ENCODE data around the gene HAPSTR1.
"Not testable (repeated sequence)": the region's sequence is repeated elsewhere in the genome, so short reads cannot be mapped to it uniquely, and the experiment has no call there.

The HAPSTR1 gene, protein sequence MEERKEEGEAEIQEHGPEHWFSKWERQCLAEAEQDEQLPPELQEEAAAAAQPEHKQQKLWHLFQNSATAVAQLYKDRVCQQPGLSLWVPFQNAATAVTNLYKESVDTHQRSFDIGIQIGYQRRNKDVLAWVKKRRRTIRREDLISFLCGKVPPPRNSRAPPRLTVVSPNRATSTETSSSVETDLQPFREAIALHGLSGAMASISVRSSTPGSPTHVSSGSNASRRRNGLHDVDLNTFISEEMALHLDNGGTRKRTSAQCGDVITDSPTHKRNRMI

DNA sequence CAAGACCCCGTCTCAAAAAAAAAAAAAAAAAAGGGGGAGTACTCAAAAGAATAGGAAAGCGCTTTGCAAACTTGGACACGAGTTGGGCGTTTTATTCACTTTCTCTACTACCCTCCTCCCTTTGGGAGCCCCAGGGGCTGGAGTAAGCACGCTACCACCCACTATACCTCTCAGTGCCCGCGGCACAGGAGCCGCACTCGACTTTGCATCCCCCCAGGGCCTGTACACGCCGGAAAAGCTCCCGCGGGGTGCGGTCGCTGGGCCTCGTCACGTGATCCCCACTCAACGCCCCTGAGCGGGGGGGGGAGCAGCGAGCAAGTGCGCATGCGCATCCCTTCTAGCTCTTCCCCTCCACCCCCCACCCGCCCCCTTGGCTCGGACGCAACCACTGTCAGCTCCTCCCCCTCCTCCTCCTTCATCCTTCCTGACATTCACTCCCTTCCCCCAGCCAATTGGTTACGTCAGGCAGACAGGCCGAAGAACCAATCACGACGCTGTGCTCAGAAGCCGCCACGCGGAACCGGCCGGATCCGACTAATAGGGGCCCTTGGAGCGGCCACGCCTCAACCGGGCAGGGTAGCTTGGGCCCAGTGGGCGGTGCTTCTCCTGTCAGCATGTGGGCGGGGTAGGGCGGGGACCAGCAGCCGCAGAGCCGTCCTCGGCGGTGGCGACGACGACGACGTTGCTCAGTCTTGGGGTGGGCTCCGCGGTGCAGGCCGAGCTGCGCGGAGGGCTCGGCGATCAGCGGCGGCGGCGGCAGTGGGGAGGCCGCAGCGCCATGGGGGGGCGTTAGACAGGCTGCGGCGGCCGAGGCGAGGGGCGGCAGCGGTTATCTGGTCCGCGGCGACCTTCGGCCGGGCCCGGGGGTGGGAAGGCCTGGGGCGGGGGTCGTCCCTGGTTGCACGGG is at the start of gene HAPSTR1:
HAPSTR1 (plus strand) TSS at position 685 of the 907 bp plus-strand sequence. CDS start 401 bp downstream, outside the sequence.
- DNase-seq: peak; percentile 99

DNA sequence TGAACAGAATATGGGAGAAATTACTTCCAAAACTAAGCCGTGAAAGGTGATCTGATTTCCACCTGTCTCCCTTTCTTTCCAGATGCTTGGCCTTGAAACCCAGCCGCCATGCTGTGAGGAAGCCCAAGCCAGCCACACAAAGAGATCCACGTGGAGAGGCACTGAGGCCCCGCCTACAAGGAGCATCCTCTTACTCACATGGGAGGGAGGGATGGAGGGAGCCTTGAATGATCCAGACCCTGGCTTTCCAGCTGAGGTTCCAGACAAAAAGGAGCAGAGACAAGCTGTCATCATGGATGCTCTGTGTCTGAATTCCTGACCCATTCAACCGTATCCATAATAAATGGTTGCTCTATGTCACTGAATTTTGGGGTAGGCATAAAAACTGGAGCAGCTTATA is 48.9 kb upstream of the HAPSTR1 start:
- no peak for DNase-seq

DNA sequence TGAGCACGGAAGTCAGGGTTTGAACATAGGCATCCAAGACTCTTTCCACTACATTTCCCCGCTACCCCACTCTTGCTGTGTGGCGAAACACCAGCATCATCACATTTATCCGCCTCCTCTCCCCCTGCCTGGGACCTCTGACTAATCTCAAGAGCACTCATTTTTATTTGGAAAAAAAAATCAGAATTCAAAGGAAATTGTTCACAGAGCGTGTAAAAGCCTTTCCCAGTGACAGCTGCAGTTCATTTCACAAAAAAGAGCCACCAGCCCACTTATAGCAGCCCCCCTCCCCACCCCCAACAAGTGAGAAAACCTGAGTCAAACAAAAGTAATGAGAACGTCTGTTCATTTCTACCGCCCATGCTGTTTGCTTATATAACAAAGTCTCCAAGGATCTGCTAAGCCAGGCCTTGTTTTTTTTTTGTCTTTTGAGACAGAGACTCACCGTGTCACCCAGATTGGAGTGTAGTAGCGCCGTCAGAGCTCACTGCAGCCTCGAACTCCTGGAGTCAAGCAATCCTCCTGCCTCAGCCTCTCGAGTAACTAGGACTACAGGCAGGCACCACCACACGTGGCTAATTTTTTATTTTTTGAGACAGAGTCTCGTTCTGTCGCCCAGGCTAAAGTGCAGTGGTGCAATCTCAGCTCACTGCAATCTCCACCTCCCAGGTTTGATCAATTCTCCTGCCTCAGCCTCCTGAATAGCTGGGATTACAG is 48.3 kb upstream of the HAPSTR1 start:
- DNase-seq: no peak

DNA sequence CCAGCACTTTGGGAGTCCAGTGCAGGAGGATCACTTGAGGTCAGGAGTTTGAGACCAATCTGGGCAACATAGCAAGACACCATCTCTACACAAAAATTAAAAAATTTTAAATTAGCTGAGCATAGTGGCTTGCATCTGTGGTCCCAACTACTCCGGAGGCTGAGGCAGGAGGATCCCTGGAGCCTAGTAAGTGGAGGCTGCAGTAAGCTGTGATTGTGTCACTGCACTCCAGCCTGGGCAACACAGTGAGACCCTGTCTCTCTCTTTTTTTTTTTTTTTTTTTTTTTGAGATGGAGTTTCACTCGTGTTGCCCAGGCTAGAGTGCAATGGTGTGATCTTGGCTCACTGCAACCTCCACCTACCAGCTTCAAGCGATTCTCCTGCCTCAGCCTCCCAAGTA is 45.9 kb upstream of the HAPSTR1 start:
- DNase-seq: not testable (repeated sequence)

DNA sequence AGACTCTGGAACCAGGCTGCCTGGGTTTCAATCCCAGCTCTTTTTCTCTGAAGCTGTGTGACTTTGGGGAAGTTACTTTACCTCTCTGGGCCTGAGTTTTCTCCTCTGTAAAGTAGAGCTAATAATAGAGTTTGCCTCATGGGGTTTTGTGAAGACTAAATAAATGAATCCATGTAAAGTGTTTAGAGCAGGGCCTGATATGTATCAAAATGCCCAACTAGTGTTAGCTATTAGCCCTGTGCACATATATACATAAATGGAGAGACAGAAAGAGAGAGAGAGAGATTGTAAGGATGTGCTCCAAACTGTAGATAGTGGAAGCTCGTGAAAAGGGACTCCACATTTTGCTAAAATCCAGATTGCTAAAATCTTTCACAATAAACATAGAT is 44.8 kb upstream of the HAPSTR1 start:
- no peak for DNase-seq

DNA sequence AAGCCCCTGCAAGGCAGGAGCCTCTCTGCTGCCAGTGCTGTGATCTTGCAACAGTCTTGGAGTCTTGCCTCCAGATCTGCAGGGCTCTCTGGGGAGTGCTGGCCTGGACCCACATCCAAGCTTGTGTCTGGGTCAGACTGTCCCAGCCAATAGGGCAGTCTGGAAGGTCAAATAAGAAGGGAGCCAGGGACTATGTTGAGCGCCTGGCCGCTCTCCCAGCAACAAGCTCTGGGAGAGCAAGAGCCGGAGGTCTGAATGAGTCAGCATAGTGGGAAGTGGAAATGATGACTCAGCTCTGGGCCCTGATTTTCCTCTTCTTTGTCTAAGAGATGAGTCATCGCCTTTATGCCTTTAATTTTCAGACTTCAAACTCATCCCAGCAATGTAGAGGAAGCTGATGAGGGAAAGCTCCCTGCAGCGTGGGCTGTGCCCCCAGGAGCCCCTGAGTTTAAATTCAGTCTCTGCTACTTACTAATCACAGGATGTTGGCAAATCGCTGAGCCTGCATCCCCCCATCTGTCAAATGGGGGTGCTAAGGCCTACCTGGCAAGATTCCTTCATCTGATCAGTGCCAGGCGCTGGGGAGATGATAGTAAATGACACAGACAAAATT is 43.6 kb upstream of the HAPSTR1 start:
- peak; percentile 51 for DNase-seq

DNA sequence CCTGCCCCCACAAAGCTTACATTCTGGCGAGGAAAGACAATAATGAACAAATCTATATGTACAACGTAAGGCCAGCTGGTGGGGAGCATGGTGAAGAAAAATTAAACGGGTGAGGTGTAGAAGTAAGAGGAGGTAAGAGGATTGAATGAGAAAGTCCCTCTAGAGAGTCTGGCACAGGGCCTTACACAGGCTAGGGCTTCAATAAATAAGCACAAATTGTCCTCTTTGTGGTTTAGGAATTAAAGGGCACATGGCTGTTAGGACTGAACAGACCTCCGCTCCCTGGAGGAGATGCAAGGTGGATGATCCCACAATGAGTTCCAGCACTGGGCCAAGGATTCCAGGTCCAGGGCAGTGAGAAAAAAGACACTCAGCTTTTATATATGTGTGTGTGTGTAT is 43.1 kb upstream of the HAPSTR1 start:
- DNase-seq: no peak

DNA sequence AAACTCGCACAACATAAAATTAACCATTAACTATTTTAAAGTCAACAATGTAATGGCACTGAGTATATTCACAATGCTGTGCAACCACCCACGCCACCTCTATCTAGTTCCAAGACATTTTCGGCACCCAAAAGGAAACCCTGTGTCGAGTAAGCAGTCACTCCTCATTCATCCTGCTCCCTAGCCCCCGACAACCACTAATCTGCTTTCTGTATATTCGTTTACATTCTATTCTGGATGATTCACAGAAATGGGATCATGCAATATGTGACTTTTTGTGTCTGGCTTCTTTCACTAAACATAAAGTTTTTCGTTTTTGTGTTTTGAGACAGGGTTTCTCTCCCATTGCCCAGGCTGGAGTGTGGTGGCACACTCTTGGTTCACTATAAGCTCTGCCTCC is 42.2 kb upstream of the HAPSTR1 start:
- DNase-seq: no peak

DNA sequence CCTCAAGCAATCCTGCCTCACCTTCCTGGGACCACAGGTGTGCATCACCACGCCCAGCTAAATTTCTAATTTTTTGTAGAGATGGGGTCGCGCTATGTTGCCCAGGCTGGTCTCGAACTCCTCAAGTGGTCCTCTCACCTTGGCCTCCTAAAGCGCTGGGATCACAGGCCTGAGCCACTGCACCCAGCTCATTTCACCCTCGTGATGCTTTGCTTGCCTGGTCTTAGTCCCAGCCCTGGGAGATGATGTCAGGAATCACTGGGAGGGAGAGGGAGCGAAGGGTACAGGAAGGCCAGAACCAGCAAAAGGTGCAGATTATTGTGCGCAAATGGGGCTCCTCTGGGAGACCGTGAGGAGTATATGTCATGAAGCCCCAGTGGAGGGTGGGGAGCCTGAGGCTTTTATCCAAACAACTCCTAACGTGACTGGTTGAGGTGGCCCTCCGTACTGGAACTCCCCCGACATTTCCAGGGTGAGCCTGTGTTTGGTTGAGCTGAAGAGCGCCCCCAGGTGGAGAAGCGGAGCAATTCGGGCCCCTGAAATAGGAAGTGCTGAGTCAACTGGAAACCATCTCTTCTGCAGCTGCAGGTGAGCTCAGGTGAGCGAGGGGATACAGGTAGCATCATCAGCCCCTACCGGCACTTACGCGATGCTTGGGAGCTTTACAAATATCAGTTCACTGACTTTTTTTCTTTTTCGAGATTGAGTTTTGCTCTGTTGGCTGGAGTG is 41.2 kb upstream of the HAPSTR1 start:
- no peak for DNase-seq

DNA sequence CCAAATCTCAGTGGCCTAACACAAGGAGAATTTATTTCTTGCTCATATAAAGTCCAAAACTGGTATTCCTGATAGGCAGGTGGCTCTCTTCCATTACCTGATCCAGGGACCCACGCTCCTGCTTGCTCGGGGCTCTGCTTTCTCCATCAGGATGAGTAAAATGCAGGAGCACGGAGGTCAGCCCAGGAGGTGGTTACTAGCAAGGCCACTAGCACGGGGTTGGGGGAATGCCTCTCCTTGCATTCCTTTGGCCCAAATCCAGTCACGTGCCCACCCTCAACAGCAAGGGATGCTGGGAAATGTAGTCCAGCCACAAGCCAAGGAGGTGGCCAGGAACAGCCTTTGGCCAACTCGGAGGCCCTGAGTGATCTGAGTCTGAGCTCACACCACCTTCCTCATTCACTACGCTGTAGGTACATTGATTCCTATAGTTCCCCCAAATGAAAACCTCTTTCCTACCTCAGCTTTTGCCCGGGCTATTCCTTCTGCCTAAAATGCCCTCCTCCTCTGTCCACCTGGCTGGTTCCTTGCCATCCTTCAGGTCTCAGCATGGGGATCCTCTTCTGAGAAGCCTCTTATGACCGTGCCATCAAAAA is 38.3 kb upstream of the HAPSTR1 start:
- DNase-seq: no peak

DNA sequence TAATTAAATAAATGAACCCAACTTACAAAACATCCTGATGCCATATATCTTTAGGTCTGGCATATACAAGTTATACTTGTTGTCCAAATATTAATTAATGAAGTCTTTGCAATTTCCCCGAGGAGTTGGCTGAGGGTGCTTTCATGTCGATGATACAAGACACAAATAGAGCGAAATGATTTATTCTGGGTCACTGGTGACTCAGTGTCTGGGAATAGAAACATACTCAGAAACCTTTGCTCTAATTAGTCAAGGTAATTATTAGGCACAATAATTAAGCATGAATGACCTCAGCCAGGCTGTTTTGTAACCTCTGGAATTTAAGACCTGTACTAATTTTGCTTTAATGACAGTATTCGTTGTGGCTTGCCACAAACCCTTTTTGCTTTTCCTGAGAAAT is 37.0 kb upstream of the HAPSTR1 start:
- DNase-seq: no peak

DNA sequence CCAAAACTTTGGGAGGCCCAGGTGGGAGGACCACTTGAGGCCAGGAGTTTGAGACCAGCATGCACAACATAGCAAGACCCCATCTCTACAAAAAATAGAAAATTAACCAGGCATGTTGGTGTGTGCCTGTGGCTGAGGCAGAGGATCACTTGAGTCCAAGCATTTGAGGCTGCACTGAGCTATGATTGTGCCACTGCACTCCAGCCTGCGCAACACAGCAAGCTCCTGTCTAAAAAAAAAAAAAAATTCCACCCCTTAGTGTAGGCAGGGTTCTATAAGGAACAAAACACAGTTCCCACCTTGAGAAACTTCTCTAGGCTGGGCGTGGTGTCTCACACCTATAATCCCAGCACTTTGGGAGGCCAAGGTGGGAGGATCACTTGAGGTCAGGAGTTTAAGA is 36.3 kb upstream of the HAPSTR1 start:
- no peak for DNase-seq

DNA sequence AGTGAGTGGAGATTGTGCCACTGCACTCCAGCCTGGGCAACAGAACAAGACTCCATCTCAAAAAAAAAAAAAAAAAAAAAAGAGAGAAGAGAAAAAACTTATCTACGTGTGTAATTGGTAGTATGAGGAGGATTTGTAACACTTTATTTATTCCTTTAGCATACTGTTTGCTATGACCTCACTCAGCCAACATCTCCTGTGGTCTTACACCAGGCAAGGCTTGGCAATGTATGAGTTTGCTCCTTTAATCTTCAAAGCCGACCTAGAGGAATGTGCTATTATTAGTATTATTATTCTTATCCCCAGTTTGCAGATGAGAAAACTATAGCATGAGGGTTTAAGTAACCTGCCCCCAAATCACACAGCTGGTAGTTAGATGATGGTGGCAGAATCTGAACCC is 35.8 kb upstream of the HAPSTR1 start:
- no peak for DNase-seq

DNA sequence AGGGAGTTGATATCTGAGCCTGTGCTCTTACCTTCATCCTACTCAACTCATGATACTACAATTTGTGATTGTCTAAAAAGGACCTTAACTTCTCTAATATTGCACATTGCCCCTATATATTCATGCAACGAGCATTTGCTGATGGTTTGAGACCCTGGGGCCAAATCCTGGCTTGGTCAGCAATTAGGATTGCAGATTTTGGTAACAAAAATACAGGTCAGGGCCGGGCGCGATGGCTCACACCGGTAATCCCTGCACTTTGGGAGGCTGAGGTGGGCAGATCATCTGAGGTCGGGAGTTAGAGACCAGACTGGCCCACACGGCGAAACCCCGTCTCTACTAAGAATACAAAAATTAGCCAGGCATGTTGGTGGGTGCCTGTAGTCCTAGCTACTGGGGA is 35.4 kb upstream of the HAPSTR1 start:
- DNase-seq: no peak

DNA sequence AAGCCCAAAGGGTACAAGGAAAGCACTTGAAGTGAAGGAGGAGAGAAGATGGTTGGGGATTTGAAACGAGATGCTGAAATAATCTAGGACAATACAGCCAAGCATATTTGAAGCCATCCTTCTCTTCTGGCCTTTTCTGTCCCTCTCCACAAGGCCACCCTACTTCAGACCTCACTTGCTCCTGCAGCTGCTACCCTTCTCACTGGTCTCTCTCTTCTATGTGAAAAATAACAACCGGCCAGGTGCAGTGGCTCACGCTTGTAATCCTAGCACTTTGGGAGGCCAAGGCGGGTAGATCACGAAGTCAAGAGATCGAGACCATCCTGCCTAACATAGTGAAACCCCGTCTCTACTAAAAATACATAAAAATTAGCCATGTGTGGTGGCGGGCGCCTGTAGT is 33.2 kb upstream of the HAPSTR1 start:
- no peak for DNase-seq

DNA sequence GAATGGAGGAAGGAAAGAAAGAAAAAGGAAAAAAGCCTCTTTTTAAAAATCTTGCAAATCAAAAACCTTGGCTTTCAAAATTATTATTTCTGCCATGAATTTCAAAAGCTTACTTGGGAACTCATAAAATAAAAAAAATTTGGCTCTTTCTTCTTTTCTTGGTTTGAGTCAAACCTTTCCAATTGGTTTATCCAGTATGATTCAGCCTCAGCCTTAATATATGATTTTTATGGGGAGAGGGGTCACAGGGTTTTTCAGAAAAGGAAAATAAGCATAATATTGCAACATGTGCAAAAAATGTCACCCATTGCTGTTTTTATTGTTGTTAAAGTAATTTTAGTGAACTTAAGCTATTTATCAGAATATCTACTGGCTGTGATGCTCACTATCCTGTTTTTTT is 31.2 kb upstream of the HAPSTR1 start:
- DNase-seq: no peak

DNA sequence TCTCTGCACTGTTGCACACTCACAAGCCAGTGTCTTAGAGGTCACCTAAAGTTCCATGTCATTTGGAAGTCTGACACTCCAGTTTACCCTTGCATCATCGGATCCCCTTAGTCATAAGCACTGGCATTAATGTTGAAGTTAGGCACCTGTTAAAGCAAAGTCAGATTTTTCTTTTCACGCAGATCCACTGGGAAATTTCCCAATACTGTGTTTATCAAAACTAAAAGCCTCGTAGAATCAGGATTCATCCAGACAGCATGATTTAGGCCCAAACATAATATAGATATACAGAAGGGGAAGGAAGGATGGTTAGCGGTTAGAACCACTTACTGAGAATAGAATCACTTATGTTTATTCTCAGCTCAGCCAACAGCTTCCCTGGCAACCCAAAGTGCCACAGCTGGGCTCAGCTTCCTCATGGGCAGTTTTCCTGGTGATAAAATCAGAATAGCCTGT is 30.1 kb upstream of the HAPSTR1 start:
- DNase-seq: peak; percentile 69

DNA sequence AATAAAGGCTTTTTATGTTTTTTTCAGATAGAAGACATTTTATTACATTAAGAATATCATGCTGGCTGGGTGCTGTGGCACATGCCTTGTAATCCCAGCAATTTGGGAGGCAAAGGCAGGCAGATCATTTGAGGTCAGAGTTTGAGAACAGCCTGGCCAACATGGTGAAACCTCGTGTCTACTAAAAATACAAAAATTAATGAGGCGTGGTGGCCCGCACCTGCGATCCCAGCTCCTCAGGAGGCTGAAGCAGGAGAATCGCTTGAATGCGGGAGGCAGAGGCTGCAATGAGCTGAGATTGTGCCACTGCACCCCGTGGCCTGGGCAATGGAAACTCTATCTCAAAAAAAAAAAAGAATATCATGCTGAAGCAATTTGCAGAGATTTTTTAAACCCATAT is 29.1 kb upstream of the HAPSTR1 start:
- no peak for DNase-seq

DNA sequence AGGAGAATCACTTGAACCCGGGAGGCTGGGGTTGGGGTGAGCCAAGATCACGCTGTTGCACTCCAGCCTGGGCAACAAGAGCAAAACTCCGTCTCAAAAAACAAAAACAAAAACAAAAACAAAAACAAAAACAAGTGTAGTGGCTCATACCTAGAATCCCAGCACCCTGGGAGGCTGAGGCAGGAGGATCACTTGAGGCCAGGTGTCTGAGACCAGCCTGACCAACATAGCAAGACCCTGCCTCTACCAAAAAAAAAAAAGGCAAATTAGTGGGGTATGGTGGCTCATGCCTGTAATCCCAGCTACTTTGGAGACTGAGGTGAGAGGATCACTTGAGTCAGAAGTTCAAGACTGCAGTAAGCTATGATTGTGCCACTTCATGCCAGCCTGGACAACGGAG is 26.4 kb upstream of the HAPSTR1 start:
- DNase-seq: no peak

DNA sequence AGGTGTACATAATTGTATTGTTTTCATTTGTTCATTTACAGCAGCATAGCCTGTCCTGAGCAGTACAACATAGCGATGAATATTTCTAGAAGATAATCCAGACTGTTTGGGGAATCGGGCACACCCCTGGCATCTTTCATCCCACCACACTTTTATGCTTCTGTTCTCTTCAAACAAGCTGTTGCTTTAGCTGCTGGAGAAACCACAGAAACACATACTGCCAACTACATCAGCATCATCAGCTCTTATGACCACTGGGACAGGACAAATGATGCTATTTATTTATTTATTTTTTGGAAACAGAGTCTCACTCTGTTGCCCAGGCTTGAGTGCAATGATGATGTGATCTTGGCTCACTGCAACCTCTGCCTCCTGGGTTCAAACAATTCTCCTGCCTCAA is 22.6 kb upstream of the HAPSTR1 start:
- no peak for DNase-seq

DNA sequence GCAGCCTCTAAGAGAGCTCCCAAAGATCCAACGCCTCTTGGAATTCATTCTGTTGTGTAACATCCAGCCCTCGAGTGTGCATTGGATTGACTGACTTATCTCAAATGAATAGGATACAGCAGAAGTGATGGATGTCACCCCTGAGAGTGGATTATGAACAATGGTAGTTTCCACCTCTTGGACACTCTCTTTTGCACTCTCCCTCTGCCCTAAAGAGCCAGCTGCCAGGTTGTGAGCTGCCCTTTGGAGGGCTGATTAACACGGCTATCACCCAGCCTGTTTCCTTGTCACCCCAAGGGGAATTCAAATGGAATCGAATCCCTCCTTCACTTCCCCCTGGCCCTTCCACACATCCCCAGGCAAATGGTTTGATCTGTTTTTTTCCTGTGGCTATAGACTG is 21.2 kb upstream of the HAPSTR1 start:
- DNase-seq: no peak

DNA sequence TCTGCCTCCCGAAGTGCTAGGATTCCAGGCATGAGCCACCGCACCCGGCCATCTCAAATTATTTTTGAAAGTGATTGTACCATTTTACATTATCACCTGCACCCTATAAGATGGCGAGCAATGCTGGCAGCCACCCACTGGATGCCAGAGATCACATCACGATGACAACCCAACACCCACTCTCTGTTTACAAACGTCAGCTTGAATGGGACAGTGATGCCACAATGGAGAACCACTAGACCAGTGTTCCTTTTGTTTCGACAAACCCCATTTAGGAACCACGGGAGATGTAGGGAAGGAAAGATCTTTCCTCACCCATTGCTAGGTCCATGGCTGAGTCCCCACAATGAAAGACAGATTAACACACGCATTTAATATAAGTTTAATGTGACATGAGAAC is 20.1 kb upstream of the HAPSTR1 start:
- DNase-seq: no peak
